SU-DHL-6 (cell line): ENCODE data around the gene NAA38.

ENCODE experiments used
- CTCF ChIP-seq: fragments of 200-600 bp; sonication (generic); IDR thresholded peaks from one replicate; pipeline ENCODE4 v1.5.1; 2017; ENCODE audit warnings: antibody characterized with exemption, mild to moderate bottlenecking, low read length, moderate library complexity; ENCODE audit not compliant: insufficient read depth, poor library complexity, severe bottlenecking
- EZH2phosphoT487 ChIP-seq: fragments of 200-600 bp; sonication (generic), shearing (Covaris generic); conservative IDR thresholded peaks from 2 replicates; pipeline ENCODE4 v1.6.1; 2018; ENCODE audit warnings: mild to moderate bottlenecking, antibody characterized with exemption, low read length, moderate library complexity, mixed read lengths

- TF ChIP-seq CTCF: no peak
- TF ChIP-seq EZH2phosphoT487: no peak
These were observed 15.7 kb upstream of the NAA38 start for GRCh38 chr17:7873051-7873450.
